ENCODE results near the gene MRPS6. TPM values are rescaled to one million over a fixed set of nuclear protein-coding genes. Genes with fewer than 3 reads are reported as not detected.

The MRPS6 gene
- total RNA-seq, 1 experiment from 2014 or later: 55.1 TPM

GRCh38 chr21:34091032-34091431 is 17.7 kb downstream of the MRPS6 start:
- Histone ChIP-seq H3K4me2 (ENCODE audit: low read length) (no peak overlapping the region), H3K9me2 (ENCODE audit: insufficient read depth) (no peaks in the 10 kb centered on the region), H3K9me3 (ENCODE audit: control insufficient read depth in 1 of 2, insufficient read depth in 1 of 2, low read depth in 1 of 2, low read length in 2 of 2) (no peaks in the 10 kb centered on the region), H3K27ac (ENCODE audit: low read depth, low read length) (no peak overlapping the region), H3K36me3 (ENCODE audit: control insufficient read depth in 1 of 2, insufficient read depth in 2 of 2, low read length in 2 of 2) (peaks cover 0 to 3% of the 10 kb centered on the region in 2 experiments; a peak in 1 of 4 replicates), H4K20me1 (ENCODE audit: insufficient read depth) (peaks cover 14% of the 10 kb centered on the region; the same call in 1 of the 2 replicates), H3K79me2 (ENCODE audit: insufficient read depth, low read length) (peaks cover 97% of the 10 kb centered on the region), H3K27me3 (ENCODE audit: insufficient read depth, low read length) (no peaks in the 10 kb centered on the region), H3K9ac (ENCODE audit: low read length) (no peak overlapping the region), H3K4me3 (replicated peaks in 1 of 2; ENCODE audit: low read depth in 1 of 2, low read length in 2 of 2) (no peak overlapping the region), H2AFZ (ENCODE audit: low read depth, low read length, poor library complexity, severe bottlenecking) (no peak overlapping the region), H3K4me1 (ENCODE audit: control insufficient read depth in 1 of 2, insufficient read depth in 2 of 2, low read length in 2 of 2) (no peaks in the 10 kb centered on the region)
- ATAC-seq (no peak), DNase-seq (ENCODE audit: low read depth, low spot score) (no peak)
- ChIA-PET RAD21 (ENCODE audit: low non-redundant PET in 1 of 2, low total read pairs in 2 of 2, uncharacterized antibody in 2 of 2, unreplicated experiment in 2 of 2) (no interaction called here), POLR2A (interaction anchor here (1.1 kb wide), 1 partner anchor 17 kb away, joined by 3 read pairs; the partner anchor contains the start of genes MRPS6 and SLC5A3), CTCF (interaction anchor here (1.1 to 1.8 kb wide), 3 partner anchors 9 to 257 kb away, joined by 4 to 7 read pairs (median 6); no protein-coding TSS in a partner anchor)
- intact Hi-C loops (cut with micrococcal nuclease): no loop called here
- BruUV-seq (replicated peaks): no TSS peak
- no peak for TF ChIP-seq SIN3A (IDR thresholded peaks at IDR 0.05; ENCODE audit: low read depth)
- no peak for TF ChIP-seq ZBTB33 (IDR thresholded peaks at IDR 0.05; ENCODE audit: extremely low read depth, insufficient replicate concordance, low read length)
- TF ChIP-seq POLR2AphosphoS5 (IDR thresholded peaks at IDR 0.05; ENCODE audit: low read depth, low read length): no peak
- TF ChIP-seq MAX (IDR thresholded peaks at IDR 0.05): no peak
- TF ChIP-seq JUND (IDR thresholded peaks at IDR 0.05): no peak
- no peak for TF ChIP-seq ZFX (IDR thresholded peaks at IDR 0.05)
- TF ChIP-seq ATF3 (IDR thresholded peaks at IDR 0.05): no peak

- no peaks in the 10 kb centered on the region for H3K9me3 ChIP-seq (ENCODE audit: control insufficient read depth in 1 of 2, insufficient read depth in 1 of 2, low read depth in 1 of 2, low read length in 2 of 2)
- TF ChIP-seq SP1 (IDR thresholded peaks at IDR 0.05; ENCODE audit: low read depth) (no peak), ZBTB33 (IDR thresholded peaks at IDR 0.05; ENCODE audit: extremely low read depth, insufficient replicate concordance, low read length) (no peak), CTCF (IDR thresholded peaks at IDR 0.05 in 2 of 3, conservative IDR thresholded peaks at IDR 0.05 in 1 of 3; ENCODE audit: borderline replicate concordance in 1 of 3, insufficient read depth in 1 of 3, low read depth in 2 of 3, low read length in 2 of 3) (peak in 2 of 3 experiments; percentile 51 to 58; a peak in 4 of 6 replicates), CEBPB (IDR thresholded peaks at IDR 0.05; ENCODE audit: low read depth) (no peak)
- H2AFZ ChIP-seq (ENCODE audit: low read depth, low read length, poor library complexity, severe bottlenecking): no peak overlapping the region
- H3K79me2 ChIP-seq (ENCODE audit: insufficient read depth, low read length): peaks cover 97% of the 10 kb centered on the region
- no peak overlapping the region for H3K4me3 ChIP-seq (replicated peaks in 1 of 2; ENCODE audit: low read depth in 1 of 2, low read length in 2 of 2)
- no peak overlapping the region for H3K27ac ChIP-seq (ENCODE audit: low read depth, low read length)
- ChIA-PET CTCF (interaction anchor here (1.1 to 1.8 kb wide), 5 partner anchors 10 to 256 kb away, joined by 4 to 7 read pairs (median 5); no protein-coding TSS in a partner anchor), RAD21 (ENCODE audit: low non-redundant PET in 1 of 2, low total read pairs in 2 of 2, uncharacterized antibody in 2 of 2, unreplicated experiment in 2 of 2) (no interaction called here), POLR2A (no interaction called here)
- intact Hi-C loops (cut with micrococcal nuclease): no loop called here
- BruUV-seq (replicated peaks): no TSS peak
- ATAC-seq: no peak
- H3K9me2 ChIP-seq (ENCODE audit: insufficient read depth): no peaks in the 10 kb centered on the region
- H3K4me1 ChIP-seq (ENCODE audit: control insufficient read depth in 1 of 2, insufficient read depth in 2 of 2, low read length in 2 of 2): no peaks in the 10 kb centered on the region
- no peak overlapping the region for H3K9ac ChIP-seq (ENCODE audit: low read length)
- H3K4me2 ChIP-seq (ENCODE audit: low read length): no peak overlapping the region
- H3K27me3 ChIP-seq (ENCODE audit: insufficient read depth, low read length): no peaks in the 10 kb centered on the region
- H4K20me1 ChIP-seq (ENCODE audit: insufficient read depth): peaks cover 14% of the 10 kb centered on the region; the same call in 1 of the 2 replicates
- DNase-seq (ENCODE audit: low read depth, low spot score): peak; percentile 3
- H3K36me3 ChIP-seq (ENCODE audit: control insufficient read depth in 1 of 2, insufficient read depth in 2 of 2, low read length in 2 of 2): peaks cover 0 to 3% of the 10 kb centered on the region in 2 experiments; a peak in 1 of 4 replicates
These were observed 18.2 kb downstream of the MRPS6 start for GRCh38 chr21:34091607-34092006.
